NCI-H128 (cell line): Measurements from ENCODE around the gene PANK4.
"Not testable (repeated sequence)": the region's sequence is repeated elsewhere in the genome, so short reads cannot be mapped to it uniquely, and the experiment has no call there.

ENCODE experiments used
- DNase-seq: peaks from one replicate; lab custom pipeline; 2025; ENCODE audit not compliant: unreplicated experiment; lab: John Stamatoyannopoulos, UW

PANK4 gene

GRCh38 chr1:2466958-2467554, 59.3 kb downstream of the PANK4 start:
- DNase-seq: no peak

DNA sequence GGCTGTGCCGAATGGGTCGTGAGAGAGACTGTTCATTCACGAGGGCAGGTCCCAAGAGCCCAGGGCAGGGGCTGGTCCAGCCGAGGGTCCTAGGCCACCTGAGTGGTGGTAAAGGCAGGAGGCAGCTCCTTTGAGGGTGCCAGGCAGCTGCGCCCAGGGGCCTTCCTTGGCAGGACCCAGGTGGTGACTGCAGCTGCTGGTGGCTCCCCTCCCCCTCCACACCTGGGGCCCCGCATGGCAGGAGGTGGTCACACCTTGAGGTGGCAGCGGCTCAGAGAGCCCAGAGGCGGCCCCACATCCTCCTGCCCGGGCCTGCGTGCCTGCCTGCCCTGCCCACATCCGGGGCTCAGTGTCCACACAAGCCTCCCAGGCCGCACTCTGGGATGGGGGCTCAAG, 60.1 kb downstream of the PANK4 start:
- DNase-seq: no peak

DNA sequence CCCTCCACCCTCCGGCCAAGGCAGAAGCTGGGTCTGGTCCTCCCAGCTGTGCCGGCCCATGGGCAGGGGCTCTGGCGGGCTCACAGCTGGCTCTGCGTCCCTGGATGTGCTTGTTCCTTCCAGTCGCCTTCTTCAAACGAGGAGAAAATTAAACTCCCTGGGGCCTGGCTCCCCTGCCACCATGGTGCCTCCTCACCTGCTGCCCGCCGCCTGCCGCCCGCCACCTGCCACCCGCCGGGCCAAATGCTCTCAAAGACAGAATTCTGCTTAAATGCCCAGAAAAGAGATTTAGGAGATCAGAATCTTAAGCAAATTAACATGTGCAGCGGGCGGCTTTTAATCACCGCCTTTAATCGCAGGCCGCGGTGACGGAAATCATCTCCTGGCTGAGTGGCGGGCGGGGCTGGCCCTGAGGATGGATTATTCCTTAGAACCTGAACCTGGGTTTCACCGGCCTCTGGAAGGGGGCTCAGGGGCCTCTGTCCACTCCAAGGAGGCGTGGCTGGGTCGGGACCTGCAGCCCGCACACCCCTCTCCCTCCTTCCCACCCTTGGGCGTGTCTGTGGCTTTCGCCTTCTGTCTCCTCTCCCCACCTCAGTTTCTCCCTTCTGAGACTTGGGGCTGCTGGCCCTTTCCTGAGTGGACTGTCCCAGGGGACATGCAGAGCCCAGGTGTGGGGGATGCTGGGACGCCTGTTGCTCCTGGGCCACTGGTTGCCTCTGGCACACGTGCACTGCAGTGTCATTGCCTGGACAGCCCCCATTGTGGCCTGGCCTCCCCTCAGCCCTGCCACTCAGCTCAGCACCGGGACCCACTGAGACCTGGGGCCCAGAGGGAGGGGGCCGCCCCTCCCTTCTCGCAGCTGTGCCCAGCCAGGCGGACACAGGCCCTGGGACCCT, 60.8 kb downstream of the PANK4 start:
- DNase-seq: no peak

DNA sequence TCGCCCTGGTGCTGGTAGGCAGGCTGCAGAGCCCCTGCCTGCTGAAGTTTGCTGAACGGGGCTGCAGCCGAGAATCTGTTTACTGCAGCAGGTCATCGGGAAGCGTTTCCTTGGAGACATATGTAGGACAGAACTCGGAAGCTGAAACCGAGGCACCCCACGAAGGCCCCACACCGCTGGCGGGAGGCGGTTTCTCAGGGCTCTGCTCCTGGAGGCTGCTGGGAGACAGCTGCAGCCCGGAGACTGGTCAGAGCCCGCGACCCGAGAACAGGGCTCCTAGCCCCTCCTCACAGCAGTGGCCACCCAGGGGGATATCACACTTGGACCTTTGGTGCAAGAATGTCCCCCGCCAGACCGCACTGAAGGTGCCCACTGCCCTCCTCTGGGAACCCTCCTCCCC, 63.0 kb downstream of the PANK4 start:
- no peak for DNase-seq

- no peak for DNase-seq
These were observed 63.6 kb downstream of the PANK4 start for GRCh38 chr1:2462819-2463218.

DNA sequence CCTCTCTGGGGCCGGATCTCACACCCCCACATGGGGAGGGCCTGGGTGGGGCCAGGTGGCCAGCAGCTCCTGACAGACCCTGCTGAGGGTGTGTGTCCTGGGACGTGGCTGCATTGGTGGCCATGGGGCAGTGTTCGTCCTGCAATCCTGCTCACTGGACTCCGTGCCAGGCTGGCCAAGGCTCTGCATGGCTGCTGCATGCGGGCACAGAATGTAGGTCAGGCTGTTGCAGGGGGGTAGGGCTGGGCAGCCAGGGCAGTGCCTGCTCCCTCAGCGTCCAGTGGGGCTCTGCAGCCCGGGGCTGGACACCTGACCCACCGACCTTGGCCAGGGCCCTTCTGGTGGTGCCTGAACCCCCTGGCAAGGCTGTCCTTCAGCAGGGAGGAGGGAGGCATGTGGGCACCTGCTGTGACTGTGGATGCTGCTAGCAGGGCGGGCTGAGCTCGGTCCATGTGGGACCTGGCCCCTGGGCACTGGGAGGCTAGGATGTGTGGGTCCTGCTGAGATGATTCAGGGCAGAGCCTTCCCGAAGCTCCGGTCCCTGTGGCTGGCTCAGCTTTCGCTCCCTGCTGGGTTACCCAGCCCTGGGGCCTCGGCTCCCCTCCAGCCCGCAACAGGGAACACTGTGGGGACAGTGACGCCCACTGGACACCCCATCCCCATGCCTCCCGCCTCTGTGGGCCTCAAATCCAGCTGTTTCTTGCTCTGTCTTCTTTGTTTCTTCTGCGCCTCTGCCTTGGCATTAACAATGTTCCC, 65.2 kb downstream of the PANK4 start:
- no peak for DNase-seq

GRCh38 chr1:2460203-2460602, 66.2 kb downstream of the PANK4 start:
- no peak for DNase-seq

DNA sequence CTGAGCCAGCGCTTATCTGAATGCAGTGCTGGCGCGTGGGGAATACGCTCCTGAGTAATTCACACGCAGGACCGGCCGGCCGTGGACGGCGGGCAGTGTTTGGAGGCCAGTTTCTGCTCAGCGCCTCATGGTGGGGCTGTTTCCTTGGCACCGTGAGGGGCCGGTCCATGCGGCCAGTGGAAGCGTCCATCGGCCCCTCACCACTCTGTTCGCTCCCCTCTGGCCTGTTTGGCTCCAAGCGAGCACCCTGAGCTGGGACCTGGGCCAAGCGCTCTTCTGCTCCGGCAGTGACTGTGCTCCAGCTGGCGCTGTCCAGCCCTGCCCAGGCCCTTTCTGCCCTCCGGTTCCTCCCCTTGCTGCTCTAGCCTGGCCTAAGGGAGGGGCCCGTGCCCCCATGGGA, 66.6 kb downstream of the PANK4 start:
- DNase-seq: no peak

DNA sequence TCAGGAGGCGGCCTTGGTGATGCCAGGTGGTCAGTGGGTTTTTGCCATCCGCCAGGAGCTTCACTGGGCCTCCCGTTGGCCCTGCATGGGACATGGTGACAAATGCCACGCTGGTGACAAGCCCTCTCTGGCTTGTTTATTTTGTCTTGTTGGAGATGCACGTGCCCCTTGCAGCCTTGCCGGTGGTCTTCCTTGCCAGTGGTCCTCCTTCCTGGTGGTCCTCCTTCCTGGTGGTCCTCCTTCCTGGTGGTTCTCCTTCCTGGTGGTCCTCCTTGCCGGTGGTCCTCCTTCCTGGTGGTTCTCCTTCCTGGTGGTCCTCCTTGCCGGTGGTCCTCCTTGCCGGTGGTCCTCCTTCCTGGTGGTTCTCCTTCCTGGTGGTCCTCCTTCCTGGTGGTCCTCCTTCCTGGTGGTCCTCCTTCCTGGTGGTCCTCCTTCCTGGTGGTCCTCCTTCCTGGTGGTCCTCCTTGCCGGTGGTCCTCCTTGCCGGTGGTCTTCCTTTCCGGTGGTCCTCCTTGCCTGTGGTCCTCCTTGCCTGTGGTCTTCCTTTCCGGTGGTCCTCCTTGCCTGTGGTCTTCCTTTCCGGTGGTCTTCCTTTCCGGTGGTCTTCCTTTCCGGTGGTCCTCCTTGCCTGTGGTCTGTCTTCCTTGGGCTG, 67.2 kb downstream of the PANK4 start:
- DNase-seq: not testable (repeated sequence)

DNA sequence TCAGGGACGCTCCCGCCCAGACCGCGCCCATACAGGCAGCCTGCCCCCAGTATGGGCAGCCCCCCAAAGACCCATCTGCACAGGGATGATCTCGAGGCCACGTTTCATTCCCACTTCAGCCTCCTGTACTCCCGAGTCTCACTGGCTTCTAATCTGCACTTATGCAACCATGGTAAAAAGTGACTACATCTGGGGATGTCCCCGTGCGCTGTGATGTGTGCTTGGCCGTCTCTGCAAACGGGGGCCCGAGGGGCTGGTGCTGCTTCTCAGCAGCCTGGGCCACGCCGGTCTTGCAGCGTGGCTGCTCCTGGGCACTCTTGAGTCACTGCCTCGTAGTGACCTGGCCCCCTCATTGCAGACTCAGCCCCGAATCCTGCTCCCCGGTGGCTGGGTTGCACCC, 67.7 kb downstream of the PANK4 start:
- no peak for DNase-seq
